GM06990 (cell line): Measurements from ENCODE around the gene C5orf47.
"Not testable (repeated sequence)": the region's sequence is repeated elsewhere in the genome, so short reads cannot be mapped to it uniquely, and the experiment has no call there.

Experiments
- DNase-seq: peaks from one replicate; pipeline ENCODE4 v3.0.0-alpha.2; 2011; ENCODE audit not compliant: insufficient read length; ENCODE audit errors: extremely low read depth
- H3K27me3 ChIP-seq: replicated peaks from 2 replicates; pipeline ENCODE4 v1.6.0; 2011; ENCODE audit warnings: low read length; ENCODE audit not compliant: control insufficient read depth, insufficient read depth
- H3K36me3 ChIP-seq: 2 replicates; pipeline ENCODE4 v1.5.1; 2011; ENCODE audit warnings: low read length; ENCODE audit not compliant: control insufficient read depth, insufficient read depth
- H3K4me3 ChIP-seq: replicated peaks from 2 replicates; pipeline ENCODE4 v1.5.1; 2011; ENCODE audit warnings: low read depth, mild to moderate bottlenecking, control low read depth, low read length
- TF ChIP-seq, protein P1 (sequence below): IDR thresholded peaks from 2 replicates; pipeline ENCODE4 v1.5.1; 2011; ENCODE audit warnings: low read length, control low read depth, mild to moderate bottlenecking, inconsistent platforms; ENCODE audit not compliant: insufficient read depth, poor library complexity, severe bottlenecking

Gene C5orf47

DNA sequence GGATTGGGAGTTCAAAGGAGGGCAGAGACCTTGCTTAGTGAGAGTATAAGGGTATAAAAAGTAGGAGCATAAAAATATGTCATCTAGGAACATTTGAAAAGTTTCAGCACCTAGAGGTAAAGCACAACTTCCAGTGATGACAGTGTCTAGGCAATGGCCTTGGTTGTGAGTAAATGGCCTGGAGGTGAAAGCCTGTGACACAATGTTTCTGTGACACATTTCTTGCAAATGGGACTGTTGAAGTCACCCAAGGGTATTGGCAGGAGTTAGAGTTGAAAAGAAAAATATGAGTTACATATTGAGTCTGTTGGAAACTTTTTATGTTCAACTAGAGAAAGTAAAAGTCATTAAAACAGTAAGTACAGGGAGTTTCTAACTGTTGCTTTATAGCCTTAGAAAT is 14.8 kb downstream of the C5orf47 start:
- Histone ChIP-seq H3K4me3 (no peak overlapping the region), H3K27me3 (no peaks in the 10 kb centered on the region; the same call in 1 of the 2 replicates), H3K36me3 (no peaks in the 10 kb centered on the region)
- TF ChIP-seq, protein P1, sequence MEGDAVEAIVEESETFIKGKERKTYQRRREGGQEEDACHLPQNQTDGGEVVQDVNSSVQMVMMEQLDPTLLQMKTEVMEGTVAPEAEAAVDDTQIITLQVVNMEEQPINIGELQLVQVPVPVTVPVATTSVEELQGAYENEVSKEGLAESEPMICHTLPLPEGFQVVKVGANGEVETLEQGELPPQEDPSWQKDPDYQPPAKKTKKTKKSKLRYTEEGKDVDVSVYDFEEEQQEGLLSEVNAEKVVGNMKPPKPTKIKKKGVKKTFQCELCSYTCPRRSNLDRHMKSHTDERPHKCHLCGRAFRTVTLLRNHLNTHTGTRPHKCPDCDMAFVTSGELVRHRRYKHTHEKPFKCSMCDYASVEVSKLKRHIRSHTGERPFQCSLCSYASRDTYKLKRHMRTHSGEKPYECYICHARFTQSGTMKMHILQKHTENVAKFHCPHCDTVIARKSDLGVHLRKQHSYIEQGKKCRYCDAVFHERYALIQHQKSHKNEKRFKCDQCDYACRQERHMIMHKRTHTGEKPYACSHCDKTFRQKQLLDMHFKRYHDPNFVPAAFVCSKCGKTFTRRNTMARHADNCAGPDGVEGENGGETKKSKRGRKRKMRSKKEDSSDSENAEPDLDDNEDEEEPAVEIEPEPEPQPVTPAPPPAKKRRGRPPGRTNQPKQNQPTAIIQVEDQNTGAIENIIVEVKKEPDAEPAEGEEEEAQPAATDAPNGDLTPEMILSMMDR, result no peak
- DNase-seq, result no peak

DNA sequence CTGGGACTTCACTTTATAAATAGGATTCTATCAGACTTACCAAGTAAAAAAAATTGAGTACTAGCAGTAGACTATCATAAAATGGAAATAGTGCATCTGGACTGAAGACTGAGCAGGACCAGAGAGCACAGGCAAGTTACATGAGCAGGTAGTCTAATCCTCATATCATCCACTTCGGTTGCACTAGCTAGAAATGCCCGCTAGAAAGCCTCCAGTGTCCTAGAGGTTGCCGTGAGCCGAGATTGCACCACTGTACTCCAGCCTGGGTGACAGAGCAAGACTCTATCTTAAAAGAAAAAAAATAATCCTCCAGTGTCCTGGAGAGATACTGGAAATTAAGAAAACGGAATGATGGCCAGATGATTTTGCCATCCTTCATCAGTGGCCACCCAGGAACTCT is 20.0 kb downstream of the C5orf47 start:
- TF ChIP-seq, protein P1, result no peak
- no peaks in the 10 kb centered on the region for H3K36me3 ChIP-seq
- no peaks in the 10 kb centered on the region; the same call in 1 of the 2 replicates for H3K27me3 ChIP-seq

DNA sequence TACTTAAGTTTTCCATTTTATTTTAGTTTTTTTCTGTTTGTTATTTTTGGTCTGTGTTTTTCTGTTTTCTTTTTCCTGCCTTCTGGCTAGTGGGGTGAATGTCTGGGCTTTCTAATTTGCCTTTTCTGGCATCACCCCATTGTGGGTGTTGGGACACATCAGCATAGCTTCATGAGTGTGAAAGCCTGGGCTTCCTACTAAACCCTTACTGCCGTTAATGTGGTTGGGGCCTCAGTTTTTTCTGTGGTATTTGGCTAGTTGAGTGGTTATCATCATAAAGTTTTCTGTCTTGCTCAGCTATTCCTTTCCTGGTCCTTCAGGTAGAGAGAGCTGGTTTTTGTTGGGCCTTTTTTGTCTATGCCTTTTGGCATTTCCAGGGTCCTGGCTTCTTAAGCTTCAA is 21.4 kb downstream of the C5orf47 start:
- H3K27me3 ChIP-seq, result no peaks in the 10 kb centered on the region; the same call in 1 of the 2 replicates
- no peak overlapping the region for H3K4me3 ChIP-seq
- H3K36me3 ChIP-seq, result no peaks in the 10 kb centered on the region
- TF ChIP-seq, protein P1, result no peak
- no peak for DNase-seq

More for the DNA sequence above, 20.0 kb downstream of the C5orf47 start:
- H3K4me3 ChIP-seq, result no peak overlapping the region
- no peak for DNase-seq

DNA sequence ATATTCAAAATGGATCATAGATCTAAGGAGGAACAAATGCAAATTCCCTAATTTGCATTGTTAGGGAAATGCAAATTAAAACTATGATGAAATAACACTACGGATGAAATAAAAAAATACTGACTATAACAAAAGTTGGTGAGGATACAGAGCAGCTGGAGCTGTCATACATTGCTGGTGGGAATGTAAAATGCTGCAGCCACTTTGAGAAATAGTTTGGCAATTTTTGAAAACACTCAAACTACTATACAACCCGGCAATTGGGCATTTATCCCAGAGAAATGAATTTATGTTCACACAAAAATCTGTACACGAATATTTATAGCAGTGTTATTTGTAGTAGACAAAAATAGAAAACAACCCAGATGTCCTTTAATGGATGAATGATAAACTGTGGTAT is 22.5 kb downstream of the C5orf47 start:
- DNase-seq, result no peak
- TF ChIP-seq, protein P1, result no peak
- Histone ChIP-seq H3K27me3 (no peaks in the 10 kb centered on the region; the same call in 1 of the 2 replicates), H3K4me3 (no peak overlapping the region), H3K36me3 (no peaks in the 10 kb centered on the region)

DNA sequence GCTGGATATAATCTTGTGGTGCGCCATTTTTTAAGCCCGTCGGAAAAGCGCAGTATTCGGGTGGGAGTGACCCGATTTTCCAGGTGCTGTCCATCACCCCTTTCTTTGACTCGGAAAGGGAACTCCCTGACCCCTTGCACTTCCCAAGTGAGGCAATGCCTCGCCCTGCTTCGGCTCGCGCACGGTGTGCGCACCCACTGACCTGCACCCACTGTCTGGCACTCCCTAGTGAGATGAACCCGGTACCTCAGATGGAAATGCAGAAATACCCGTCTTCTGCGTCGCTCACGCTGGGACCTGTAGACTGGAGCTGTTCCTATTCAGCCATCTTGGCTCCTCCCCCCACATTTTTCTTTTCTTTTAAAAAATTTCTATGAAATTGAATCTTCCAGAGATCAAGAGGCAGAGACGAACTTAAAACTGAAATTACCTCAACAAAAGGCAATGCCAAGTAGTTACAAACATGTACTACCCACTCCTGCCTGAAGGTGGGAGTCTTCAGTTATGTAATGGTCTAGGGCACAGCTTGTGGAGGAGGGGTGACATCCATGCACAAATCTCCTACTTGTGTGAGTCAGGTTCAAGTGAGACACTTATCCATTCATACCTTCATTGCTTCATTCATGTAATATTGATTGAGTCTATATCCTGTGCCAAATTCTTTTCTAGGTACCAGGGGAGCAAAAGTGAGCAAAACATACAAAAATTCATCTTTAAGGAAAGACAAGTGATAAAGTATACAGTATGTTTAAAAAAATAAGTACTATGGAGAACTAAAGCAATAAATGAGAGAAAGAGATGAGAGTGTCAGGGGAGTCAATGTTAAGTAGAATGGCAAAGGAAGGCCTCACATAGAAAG is 31.3 kb downstream of the C5orf47 start:
- not testable (repeated sequence) for DNase-seq, H3K27me3 ChIP-seq, H3K36me3 ChIP-seq, H3K4me3 ChIP-seq
- TF ChIP-seq, protein P1, result peak; percentile 66

DNA sequence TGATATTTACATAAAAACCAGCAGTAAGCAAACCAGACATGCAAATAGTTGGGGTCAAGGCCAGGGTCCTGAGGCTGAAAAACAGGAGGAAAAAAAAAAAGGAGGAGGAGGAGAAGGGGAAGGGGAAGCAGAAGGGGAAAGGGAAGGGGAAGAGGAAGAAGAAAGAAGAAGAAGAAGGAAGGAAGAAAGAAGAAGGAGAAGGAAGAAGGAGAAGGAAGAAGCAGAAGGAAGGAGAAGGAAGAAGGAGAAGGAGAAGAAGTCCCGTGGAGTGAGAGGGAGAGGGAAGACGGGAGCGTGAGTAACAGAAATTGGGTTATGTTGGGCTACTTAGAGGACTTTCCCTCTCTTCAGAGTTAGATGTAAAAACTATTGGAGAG is 31.9 kb downstream of the C5orf47 start:
- TF ChIP-seq, protein P1, result no peak
- H3K27me3 ChIP-seq, result no peaks in the 10 kb centered on the region
- no peak overlapping the region for H3K4me3 ChIP-seq
- no peak for DNase-seq
- H3K36me3 ChIP-seq, result no peaks in the 10 kb centered on the region
